HFF-Myc (cell line): ENCODE measurements around the gene FAM114A2.

Experiments used
- DNase-seq: peaks from one replicate; pipeline ENCODE4 v3.0.0-alpha.2; 2011; ENCODE audit warnings: low read depth; ENCODE audit errors: extremely low read depth
- H3K4me3 ChIP-seq: replicated peaks from 2 replicates; pipeline ENCODE4 v1.5.1; 2011; ENCODE audit warnings: low read depth, mild to moderate bottlenecking, control low read depth, low read length
- TF ChIP-seq, protein P1 (sequence below): IDR thresholded peaks from 2 replicates; pipeline ENCODE4 v1.5.1; 2012; ENCODE audit warnings: mild to moderate bottlenecking, low read depth, low read length, control low read depth; ENCODE audit errors: missing control alignments

FAM114A2 gene

DNA sequence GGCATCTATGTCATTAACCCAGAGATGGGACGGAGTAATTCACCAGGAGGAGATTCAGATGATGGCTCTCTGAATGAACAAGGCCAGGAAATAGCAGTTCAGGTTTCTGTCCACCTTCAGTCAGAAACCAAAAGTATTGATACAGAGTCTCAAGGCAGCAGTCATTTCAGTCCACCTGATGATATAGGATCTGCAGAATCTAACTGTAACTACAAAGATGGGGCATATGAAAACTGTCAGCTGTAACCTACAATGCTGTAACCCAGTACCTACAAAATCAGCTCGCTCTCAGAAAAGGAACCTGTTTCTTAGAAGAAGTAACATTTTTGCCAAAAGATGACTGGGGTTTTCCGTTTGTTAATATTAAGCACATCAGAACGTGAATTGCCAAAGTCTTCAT, 14.8 kb upstream of the FAM114A2 start:
- no peak for DNase-seq
- TF ChIP-seq, protein P1, sequence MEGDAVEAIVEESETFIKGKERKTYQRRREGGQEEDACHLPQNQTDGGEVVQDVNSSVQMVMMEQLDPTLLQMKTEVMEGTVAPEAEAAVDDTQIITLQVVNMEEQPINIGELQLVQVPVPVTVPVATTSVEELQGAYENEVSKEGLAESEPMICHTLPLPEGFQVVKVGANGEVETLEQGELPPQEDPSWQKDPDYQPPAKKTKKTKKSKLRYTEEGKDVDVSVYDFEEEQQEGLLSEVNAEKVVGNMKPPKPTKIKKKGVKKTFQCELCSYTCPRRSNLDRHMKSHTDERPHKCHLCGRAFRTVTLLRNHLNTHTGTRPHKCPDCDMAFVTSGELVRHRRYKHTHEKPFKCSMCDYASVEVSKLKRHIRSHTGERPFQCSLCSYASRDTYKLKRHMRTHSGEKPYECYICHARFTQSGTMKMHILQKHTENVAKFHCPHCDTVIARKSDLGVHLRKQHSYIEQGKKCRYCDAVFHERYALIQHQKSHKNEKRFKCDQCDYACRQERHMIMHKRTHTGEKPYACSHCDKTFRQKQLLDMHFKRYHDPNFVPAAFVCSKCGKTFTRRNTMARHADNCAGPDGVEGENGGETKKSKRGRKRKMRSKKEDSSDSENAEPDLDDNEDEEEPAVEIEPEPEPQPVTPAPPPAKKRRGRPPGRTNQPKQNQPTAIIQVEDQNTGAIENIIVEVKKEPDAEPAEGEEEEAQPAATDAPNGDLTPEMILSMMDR, result no peak
- no peak overlapping the region for H3K4me3 ChIP-seq

DNA sequence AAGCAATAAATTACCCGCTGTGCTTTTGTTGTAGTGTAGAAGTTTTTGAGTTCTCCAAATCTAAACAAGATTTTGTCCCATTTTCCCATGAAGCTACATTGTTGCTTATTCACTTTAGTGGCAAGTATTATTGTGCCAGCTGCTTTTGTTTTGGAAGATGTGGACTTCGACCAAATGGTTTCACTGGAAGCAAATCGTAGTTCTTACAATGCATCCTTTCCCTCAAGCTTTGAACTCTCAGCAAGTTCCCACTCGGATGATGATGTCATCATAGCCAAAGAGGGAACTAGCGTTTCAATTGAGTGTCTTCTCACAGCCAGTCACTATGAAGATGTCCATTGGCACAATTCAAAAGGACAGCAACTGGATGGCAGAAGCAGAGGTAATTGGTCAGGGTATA, 10.9 kb upstream of the FAM114A2 start:
- no peak overlapping the region for H3K4me3 ChIP-seq
- no peak for DNase-seq
- TF ChIP-seq, protein P1, result no peak

DNA sequence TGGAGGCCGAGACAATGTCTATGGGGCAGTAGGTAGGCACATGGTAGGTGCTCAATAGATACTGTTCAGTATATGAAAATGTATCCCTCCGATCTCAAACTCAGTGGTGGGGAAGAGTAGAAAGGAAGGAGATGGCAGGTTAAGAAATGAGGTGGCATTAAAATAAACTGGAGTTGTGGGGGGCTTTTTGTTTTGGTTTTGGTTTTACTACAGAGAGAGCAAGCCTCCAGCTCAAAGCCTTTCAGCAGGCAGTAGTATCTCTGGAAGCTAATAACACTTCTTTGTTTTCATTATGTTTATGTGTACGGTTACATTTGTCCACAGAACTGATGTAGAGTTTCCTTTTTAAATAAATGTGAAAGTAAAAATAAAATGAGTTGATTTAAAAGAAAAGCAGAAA, 8.6 kb upstream of the FAM114A2 start:
- DNase-seq, result no peak
- TF ChIP-seq, protein P1, result no peak

GRCh38 chr5:154046486-154046885, 7.8 kb upstream of the FAM114A2 start:
- no peak overlapping the region for H3K4me3 ChIP-seq
- TF ChIP-seq, protein P1, result no peak
- DNase-seq, result no peak

More for the DNA sequence above, 8.6 kb upstream of the FAM114A2 start:
- no peak overlapping the region for H3K4me3 ChIP-seq

- DNase-seq, result no peak
- H3K4me3 ChIP-seq, result no peak overlapping the region
- TF ChIP-seq, protein P1, result no peak
These were observed 5.9 kb upstream of the FAM114A2 start for GRCh38 chr5:154044581-154044980.

DNA sequence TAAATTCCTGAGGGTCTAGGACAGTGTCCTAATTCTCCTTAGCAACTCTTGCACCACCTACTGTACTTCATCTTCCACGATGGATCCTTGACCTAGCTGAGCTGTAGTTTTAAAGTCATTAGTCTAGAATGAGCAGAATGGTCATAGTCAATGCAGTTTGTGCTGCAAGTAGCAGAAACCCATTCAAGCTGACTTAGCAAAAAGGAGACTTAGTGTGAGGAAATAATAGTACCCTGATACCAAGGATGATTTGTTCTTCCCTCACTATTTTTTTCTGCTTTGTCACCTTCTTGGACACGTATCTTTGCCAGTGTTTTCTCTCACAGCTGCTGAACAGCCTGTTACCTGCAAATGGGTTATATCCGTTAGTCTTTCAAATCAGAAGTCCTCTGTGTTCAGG, 5.4 kb upstream of the FAM114A2 start:
- H3K4me3 ChIP-seq, result no peak overlapping the region
- TF ChIP-seq, protein P1, result no peak
- no peak for DNase-seq

DNA sequence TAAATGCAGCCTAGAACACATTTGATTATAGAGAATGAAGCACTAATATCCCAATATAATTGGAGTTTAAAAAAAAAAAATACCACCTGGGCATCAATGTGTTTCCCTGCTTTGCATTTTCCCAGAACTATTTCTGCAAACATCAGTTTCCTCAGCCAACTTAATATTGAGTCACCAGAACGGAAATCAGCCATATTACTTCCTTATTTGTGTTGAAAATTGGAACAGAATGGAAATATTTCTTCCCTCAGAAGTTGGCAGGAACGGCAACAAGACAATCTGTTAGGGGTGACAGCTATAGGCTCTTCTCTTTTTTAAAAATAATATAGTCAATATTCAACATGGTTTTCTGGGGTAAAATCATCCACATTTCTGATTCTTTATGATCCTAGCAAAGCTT, 4.1 kb upstream of the FAM114A2 start:
- DNase-seq, result no peak
- TF ChIP-seq, protein P1, result no peak
- H3K4me3 ChIP-seq, result no peak overlapping the region
